AG04450 (cell line): ENCODE data around the gene ANXA6. TPM values are rescaled to one million over a fixed set of nuclear protein-coding genes. Genes with fewer than 3 reads are reported as not detected.

Experiments used
- CTCF ChIA-PET: fragments of 300-600, 350-600 bp; formaldehyde crosslinking; extraction: SDS; loops from one replicate; lab custom pipeline; 2022; ENCODE audit warnings: antibody characterized with exemption, inconsistent platforms; lab: Charles Lee
- POLR2A ChIA-PET: fragments of 350-600 bp; formaldehyde crosslinking; extraction: SDS; loops from one replicate; lab custom pipeline; 2021; ENCODE audit warnings: antibody characterized with exemption, inconsistent platforms; lab: Yijun Ruan, JAX
- DNase-seq: peaks from one replicate; pipeline ENCODE4 v3.0.0-alpha.2; 2011; ENCODE audit warnings: low read depth, low spot score
- H3K27ac ChIP-seq: one replicate; pipeline ENCODE4 v1.5.1; 2012; ENCODE audit warnings: low read depth, low read length, control low read depth
- H3K27me3 ChIP-seq: one replicate; pipeline ENCODE4 v1.6.0; 2012; ENCODE audit warnings: low read length; ENCODE audit not compliant: control insufficient read depth, insufficient read depth
- H3K4me3 ChIP-seq: 2 replicates; pipeline ENCODE4 v1.5.1; 2011; ENCODE audit warnings: mild to moderate bottlenecking, low read depth, low read length, control low read depth
- H3K9me3 ChIP-seq: 2 replicates; pipeline ENCODE4 v1.5.1; 2012; ENCODE audit warnings: low read length; ENCODE audit not compliant: control insufficient read depth, insufficient read depth
- CTCF ChIP-seq: IDR thresholded peaks from 2 replicates; pipeline ENCODE4 v1.5.1; 2011; ENCODE audit warnings: low read depth, low read length, control low read depth, inconsistent platforms
- polyA plus RNA-seq: library from polyadenylated mRNA; depleted of rRNA; stranded (reverse); fragments of >200 nt; gene quantifications from 2 replicates; pipeline ENCODE4 v1.2.3, GENCODE V29; 2011

ANXA6 gene
- polyA plus RNA-seq, 1 experiment, result 502 TPM

DNA sequence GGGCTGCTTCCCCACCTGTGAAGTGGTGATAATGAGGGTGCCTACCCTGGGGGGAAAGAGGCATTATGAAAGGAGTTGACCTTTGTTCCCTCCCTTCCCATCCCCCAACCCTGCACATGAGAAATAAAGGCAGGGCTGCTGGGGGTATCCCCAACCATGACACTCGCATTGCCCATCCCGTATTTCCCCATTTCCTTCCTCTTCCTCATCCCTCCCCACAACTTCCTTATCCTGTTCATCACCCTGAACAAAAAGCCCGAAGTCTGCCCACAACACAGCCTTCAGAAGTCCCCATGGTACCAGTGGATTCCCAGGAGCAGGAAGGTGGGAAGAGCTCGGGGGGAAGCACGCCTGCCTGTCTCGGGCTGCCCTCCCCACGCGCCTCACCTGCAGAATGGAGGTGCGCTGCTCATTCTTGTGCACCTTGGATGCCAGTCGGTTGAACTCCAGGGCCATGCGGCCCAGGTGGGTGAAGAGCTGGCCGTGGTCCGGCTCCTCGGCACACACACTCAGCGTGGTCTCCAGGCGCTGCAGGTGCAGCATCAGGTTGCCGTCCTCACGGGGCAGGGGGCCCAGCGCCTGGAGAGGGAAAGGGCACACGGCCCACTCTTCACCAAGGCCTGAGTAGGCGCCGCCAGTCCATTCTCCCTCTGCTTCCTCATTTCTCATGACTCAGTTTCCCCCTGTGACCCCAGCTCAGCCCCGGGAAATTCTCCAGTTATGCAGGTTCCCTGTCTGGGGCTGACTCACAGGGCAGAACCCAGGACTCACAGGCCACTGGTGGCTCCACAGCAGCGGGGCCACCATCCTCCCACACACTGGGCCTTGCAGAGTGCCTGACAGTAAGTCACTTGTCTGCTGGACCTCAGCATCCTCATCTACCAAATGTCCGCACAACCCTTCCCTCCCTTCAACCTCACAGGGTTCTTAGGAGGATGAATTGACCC lies 100.9 kb downstream of the ANXA6 start:
- no peak for DNase-seq
- POLR2A ChIA-PET, result no interaction called here
- H3K4me3 ChIP-seq, result no peak overlapping the region
- H3K27me3 ChIP-seq, result no peaks in the 10 kb centered on the region
- CTCF ChIA-PET, result interaction anchor here (0.6 to 13.1 kb wide), 3 partner anchors 9 to 59 kb away, joined by 4 to 526 read pairs (median 5); no protein-coding TSS in a partner anchor
- H3K9me3 ChIP-seq, result no peaks in the 10 kb centered on the region; the same call in 1 of the 2 replicates
- no peak for TF ChIP-seq CTCF
- no peak overlapping the region for H3K27ac ChIP-seq

DNA sequence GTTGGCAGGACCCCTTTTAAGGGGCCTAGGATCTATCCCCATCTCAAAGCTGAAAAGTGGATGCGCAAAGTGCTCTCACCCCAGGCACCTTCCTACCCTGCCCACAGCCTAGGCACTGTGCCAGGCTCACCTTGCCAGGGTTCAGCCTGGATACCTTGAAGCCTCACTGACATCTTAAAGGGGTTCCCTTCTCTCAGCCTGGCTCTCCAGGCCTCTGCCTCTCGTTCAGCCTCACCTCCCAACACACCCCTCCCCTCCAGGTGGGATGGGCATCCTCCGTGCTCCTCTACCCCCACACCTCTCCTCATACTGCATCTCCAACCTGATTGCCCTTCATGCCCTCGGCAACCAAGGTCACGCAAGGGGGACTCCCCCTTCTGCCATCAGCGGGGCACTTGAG lies 102.2 kb downstream of the ANXA6 start:
- Histone ChIP-seq H3K9me3 (no peaks in the 10 kb centered on the region; the same call in 1 of the 2 replicates), H3K27me3 (no peaks in the 10 kb centered on the region), H3K27ac (no peak overlapping the region), H3K4me3 (no peak overlapping the region)
- no peak for TF ChIP-seq CTCF
- ChIA-PET CTCF (interaction anchor here (0.7 to 13.1 kb wide), 3 partner anchors 15 to 110 kb away, joined by 3 to 526 read pairs (median 71); no protein-coding TSS in a partner anchor), POLR2A (no interaction called here)
- DNase-seq, result no peak

DNA sequence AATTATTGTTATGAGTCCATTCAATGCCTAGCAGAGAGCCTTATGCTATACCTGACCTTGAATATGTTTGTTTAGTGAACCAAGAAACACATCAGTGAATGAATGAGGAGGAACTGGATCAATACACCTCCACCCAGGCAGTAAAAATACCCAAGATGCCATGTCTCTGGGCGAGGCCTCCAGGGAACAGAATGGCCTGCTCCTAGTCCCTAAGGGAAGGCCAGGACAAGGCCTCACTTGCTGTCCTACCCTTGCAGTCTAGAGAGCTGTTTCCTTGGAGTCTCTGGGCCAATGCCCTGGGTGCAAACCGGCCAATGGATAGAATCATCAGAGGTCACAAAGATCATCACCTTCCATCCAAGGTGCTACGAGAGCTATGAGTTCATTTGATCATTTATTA lies 102.9 kb downstream of the ANXA6 start:
- POLR2A ChIA-PET, result no interaction called here
- no peak for TF ChIP-seq CTCF
- Histone ChIP-seq H3K9me3 (no peaks in the 10 kb centered on the region; the same call in 1 of the 2 replicates), H3K27me3 (no peaks in the 10 kb centered on the region), H3K27ac (no peak overlapping the region), H3K4me3 (no peak overlapping the region)
- no peak for DNase-seq
- CTCF ChIA-PET, result interaction anchor here (1.0 to 13.1 kb wide), 3 partner anchors 15 to 110 kb away, joined by 3 to 526 read pairs (median 71); no protein-coding TSS in a partner anchor

DNA sequence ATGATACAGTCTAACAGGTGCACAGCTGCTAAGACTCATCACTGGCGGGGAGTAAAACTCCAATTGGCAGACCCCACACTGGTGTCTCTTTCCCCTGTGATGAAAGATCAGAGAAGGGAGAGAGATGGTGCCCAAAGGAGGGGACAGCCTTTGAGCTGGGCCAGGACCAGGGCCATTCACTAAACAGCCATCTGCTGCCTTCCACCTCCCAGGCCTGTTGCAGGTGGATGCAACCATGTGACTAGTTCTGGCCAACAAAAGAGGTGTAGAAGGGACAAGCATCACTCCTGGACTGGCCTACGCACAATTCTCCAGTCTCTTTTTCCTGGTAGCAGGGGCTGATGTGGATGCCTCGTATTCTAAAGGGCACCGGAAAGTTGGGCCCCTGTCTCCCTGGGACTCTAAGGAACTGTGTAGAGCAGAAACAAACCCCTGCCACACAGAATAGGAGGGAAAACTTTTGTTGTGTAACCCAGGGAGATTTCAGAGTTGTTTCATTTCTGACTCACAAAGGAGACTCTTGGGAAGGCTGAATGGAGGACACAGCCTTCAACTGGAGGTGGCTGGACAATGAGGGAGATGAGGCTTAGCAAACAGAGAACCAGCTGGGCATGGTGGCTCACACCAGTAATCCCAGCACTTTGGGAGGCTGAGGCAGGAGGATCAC lies 103.7 kb downstream of the ANXA6 start:
- Histone ChIP-seq H3K27ac (no peak overlapping the region), H3K4me3 (no peak overlapping the region), H3K9me3 (no peaks in the 10 kb centered on the region; the same call in 1 of the 2 replicates), H3K27me3 (no peaks in the 10 kb centered on the region)
- POLR2A ChIA-PET, result no interaction called here
- CTCF ChIA-PET, result interaction anchor here (1.0 to 13.1 kb wide), 3 partner anchors 14 to 111 kb away, joined by 3 to 526 read pairs (median 71); no protein-coding TSS in a partner anchor
- no peak for TF ChIP-seq CTCF
- no peak for DNase-seq
